Activated naive CD4-positive, alpha-beta T cell treated with anti-CD3 and anti-CD28 coated beads, Interleukin-2, amount 10 ng/mL, durations not matched to agents 7 days and 5 days (primary cell): Measurements from ENCODE around the gene SIGMAR1.

Source experiments
- CTCF ChIA-PET: fragments of 350-600 bp; sonication (Branson Sonifier 250); formaldehyde crosslinking; loops from one replicate; lab custom pipeline; 2021; ENCODE audit warnings: antibody characterized with exemption; lab: Charles Lee
- DNase-seq: peaks from one replicate; pipeline ENCODE4 v3.0.0-alpha.2; 2020
- H3K27ac Mint-ChIP-seq: one replicate; pipeline ENCODE4 v1.8.0; 2021; ENCODE audit warnings: mild to moderate bottlenecking, moderate library complexity, mixed read lengths
- H3K27me3 Mint-ChIP-seq: one replicate; pipeline ENCODE4 v1.8.0; 2021; ENCODE audit warnings: mild to moderate bottlenecking, mixed read lengths
- H3K36me3 Mint-ChIP-seq: one replicate; pipeline ENCODE4 v1.8.0; 2021; ENCODE audit warnings: mixed read lengths
- H3K4me1 Mint-ChIP-seq: one replicate; pipeline ENCODE4 v1.8.0; 2021; ENCODE audit warnings: mixed read lengths
- H3K4me3 Mint-ChIP-seq: one replicate; pipeline ENCODE4 v1.8.0; 2021; ENCODE audit warnings: mild to moderate bottlenecking, moderate library complexity, mixed read lengths
- H3K9me3 Mint-ChIP-seq: one replicate; pipeline ENCODE4 v1.8.0; 2021; ENCODE audit warnings: mixed read lengths

The SIGMAR1 gene

DNA sequence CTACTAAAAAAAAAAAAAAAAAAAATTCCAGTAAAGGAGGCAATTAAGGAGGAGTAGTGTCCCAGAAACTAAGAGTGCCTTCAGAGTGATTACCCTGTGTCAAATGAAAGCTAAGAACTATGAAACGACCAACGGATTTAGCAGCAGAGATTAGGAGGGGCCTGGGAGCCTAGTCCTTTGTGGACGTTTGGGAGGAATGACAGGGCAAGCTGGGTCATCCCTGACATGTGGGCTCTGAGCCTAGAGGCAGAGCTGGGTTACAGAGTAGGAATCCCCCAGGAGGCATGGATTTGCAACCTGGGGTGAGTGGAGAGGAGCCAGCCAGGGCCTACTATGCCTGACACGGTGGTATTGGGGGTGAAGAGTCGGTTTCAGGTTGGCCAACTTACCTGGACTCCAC lies 4.4 kb downstream of the SIGMAR1 start:
- Mint-ChIP-seq H3K36me3 (peaks cover 12% of the 10 kb centered on the region), H3K27ac (no peak overlapping the region), H3K27me3 (peaks cover 33% of the 10 kb centered on the region), H3K4me1 (peaks cover 46% of the 10 kb centered on the region), H3K9me3 (no peaks in the 10 kb centered on the region), H3K4me3 (no peak overlapping the region)
- CTCF ChIA-PET = interaction anchor here (1.3 to 9.9 kb wide), 9 partner anchors 10 to 131 kb away, joined by 5 to 130 read pairs (median 16); partner anchors contain the start of genes DCTN3, GALT and RPP25L
- DNase-seq = no peak

- Mint-ChIP-seq H3K27ac (no peak overlapping the region), H3K36me3 (peaks cover 5% of the 10 kb centered on the region), H3K27me3 (peaks cover 59% of the 10 kb centered on the region), H3K4me1 (peaks cover 30% of the 10 kb centered on the region), H3K4me3 (no peak overlapping the region), H3K9me3 (no peaks in the 10 kb centered on the region)
- CTCF ChIA-PET = interaction anchor here (5.8 to 9.9 kb wide), 2 partner anchors 9 to 16 kb away, joined by 40 to 130 read pairs; partner anchors contain the start of genes DCTN3 and RPP25L
- DNase-seq = no peak
Measured at GRCh38 chr9:34630402-34631154, 7.0 kb downstream of the SIGMAR1 start.

- Mint-ChIP-seq H3K27me3 (peaks cover 70% of the 10 kb centered on the region), H3K4me3 (peak overlapping the region; percentile 65), H3K4me1 (peaks cover 21% of the 10 kb centered on the region), H3K36me3 (no peaks in the 10 kb centered on the region), H3K27ac (no peak overlapping the region), H3K9me3 (no peaks in the 10 kb centered on the region)
- CTCF ChIA-PET = interaction anchor here (0.7 to 9.9 kb wide), 3 partner anchors 15 to 24 kb away, joined by 3 to 130 read pairs (median 4); partner anchors contain the start of gene RPP25L
- DNase-seq = no peak
Measured at GRCh38 chr9:34629491-34629808, 8.1 kb downstream of the SIGMAR1 start.

DNA sequence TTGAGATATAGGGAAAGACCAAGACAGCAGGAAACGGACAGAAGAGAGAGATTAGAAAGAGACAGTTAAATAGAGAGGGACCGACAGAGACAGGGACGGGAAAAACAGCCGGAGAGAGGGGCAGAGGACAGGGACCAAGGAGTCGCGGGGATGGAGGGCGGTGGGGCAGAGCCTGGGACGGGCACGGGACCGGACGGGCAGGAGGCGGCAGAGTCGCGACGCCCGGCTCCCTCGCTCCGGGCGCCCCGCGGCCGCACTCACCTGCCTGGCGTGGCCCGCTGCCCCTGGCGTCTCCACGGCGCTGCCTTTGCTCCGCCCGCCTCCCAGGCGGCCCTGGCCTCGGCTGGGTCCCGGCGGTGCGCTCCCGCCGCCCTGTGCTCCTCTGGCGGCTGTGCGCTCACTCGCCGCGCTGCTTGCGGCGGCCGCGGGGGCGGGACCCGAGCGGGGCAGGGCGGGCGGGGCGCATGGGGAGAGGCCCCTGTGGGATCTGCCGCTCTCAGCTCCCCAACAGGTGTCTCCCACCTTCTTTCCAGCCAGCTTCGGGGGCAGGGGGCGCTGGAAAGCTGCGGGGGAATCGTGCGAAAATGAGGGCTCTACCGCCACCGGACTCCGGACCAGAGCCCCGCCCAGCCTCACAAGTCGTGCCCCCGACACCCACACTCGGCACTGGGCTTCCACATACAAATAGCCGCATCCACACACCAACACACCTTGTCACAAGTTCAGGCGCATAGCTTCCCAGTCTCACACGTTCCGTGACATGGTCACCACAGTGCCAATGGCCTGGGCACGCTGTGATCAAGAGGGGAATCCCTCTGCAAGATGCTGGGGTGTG lies 8.7 kb downstream of the SIGMAR1 start, which contains the start of gene ARID3C:
ARID3C (minus strand) TSS at position 411 of the 835 bp plus-strand sequence. CDS start 1,052 bp downstream, outside the sequence.
- no peaks in the 10 kb centered on the region for H3K9me3 Mint-ChIP-seq
- peak; percentile 58 for DNase-seq
- peaks cover 76% of the 10 kb centered on the region for H3K27me3 Mint-ChIP-seq
- H3K4me3 Mint-ChIP-seq = peak within 1 kb of the TSS; percentile 65
- no peaks in the 10 kb centered on the region for H3K36me3 Mint-ChIP-seq
- peaks cover 18% of the 10 kb centered on the region for H3K4me1 Mint-ChIP-seq
- no peak within 1 kb of the TSS for H3K27ac Mint-ChIP-seq
- CTCF ChIA-PET = interaction anchor here (1.3 to 9.9 kb wide), 2 partner anchors 14 to 23 kb away, joined by 4 to 130 read pairs; partner anchors contain the start of gene RPP25L

GRCh38 chr9:34627716-34628655 lies 9.6 kb downstream of the SIGMAR1 start:
- no peak for DNase-seq
- CTCF ChIA-PET = no interaction called here
- Mint-ChIP-seq H3K9me3 (no peaks in the 10 kb centered on the region), H3K27me3 (peaks cover 84% of the 10 kb centered on the region), H3K4me3 (peak overlapping the region; percentile 60), H3K27ac (no peak overlapping the region), H3K36me3 (no peaks in the 10 kb centered on the region), H3K4me1 (peaks cover 21% of the 10 kb centered on the region)

GRCh38 chr9:34625186-34625486 lies 12.5 kb downstream of the SIGMAR1 start:
- no peak for DNase-seq
- no peak overlapping the region for H3K27ac Mint-ChIP-seq
- H3K4me1 Mint-ChIP-seq = peaks cover 28% of the 10 kb centered on the region
- peaks cover 96% of the 10 kb centered on the region for H3K27me3 Mint-ChIP-seq
- CTCF ChIA-PET = interaction anchor here (1.1 to 2.4 kb wide), 5 partner anchors 8 to 33 kb away, joined by 3 to 13 read pairs (median 5); partner anchors contain the start of gene SIGMAR1
- H3K4me3 Mint-ChIP-seq = no peak overlapping the region
- no peaks in the 10 kb centered on the region for H3K9me3 Mint-ChIP-seq
- no peaks in the 10 kb centered on the region for H3K36me3 Mint-ChIP-seq

DNA sequence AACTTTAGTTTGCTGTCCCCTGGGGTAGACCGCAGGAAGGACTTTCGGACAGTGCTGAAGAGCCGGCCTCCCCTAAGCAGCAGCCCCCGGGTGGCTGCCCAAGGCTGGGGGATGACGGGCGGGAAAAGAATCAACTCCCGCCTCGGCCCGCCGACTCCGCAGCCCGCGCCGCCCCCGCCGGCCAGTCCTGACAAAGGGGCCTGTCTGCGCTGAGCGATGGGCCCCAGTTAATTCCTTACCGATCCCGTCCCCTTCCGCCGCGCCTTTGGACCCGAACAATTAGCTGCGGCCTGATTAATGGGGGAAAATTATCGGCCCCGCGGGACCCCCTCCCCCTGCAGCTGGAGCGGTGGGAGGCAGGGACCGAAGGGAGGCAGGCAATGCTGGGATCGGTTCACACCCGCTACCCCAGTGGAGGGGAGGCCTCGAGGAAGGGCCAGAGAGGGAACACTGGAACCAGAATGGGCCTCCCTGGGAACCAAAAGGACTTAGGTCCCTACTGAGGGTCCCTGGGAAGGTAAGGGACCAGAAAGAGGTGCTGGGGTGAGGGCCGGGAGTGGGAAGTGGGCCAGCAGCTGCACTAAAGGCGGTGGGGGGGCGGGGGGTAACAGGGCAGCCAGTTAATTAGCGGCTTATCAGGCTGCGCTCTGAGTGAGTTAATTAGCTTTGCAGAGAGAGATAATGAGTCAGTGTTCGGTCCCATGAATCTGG lies 13.0 kb downstream of the SIGMAR1 start:
- no peak overlapping the region for H3K4me3 Mint-ChIP-seq
- H3K36me3 Mint-ChIP-seq = no peaks in the 10 kb centered on the region
- peaks cover 91% of the 10 kb centered on the region for H3K27me3 Mint-ChIP-seq
- H3K4me1 Mint-ChIP-seq = peaks cover 31% of the 10 kb centered on the region
- no peaks in the 10 kb centered on the region for H3K9me3 Mint-ChIP-seq
- DNase-seq = no peak
- CTCF ChIA-PET = interaction anchor here (1.1 to 2.4 kb wide), 3 partner anchors 10 to 13 kb away, joined by 3 to 13 read pairs (median 7); partner anchors contain the start of gene SIGMAR1
- H3K27ac Mint-ChIP-seq = no peak overlapping the region

DNA sequence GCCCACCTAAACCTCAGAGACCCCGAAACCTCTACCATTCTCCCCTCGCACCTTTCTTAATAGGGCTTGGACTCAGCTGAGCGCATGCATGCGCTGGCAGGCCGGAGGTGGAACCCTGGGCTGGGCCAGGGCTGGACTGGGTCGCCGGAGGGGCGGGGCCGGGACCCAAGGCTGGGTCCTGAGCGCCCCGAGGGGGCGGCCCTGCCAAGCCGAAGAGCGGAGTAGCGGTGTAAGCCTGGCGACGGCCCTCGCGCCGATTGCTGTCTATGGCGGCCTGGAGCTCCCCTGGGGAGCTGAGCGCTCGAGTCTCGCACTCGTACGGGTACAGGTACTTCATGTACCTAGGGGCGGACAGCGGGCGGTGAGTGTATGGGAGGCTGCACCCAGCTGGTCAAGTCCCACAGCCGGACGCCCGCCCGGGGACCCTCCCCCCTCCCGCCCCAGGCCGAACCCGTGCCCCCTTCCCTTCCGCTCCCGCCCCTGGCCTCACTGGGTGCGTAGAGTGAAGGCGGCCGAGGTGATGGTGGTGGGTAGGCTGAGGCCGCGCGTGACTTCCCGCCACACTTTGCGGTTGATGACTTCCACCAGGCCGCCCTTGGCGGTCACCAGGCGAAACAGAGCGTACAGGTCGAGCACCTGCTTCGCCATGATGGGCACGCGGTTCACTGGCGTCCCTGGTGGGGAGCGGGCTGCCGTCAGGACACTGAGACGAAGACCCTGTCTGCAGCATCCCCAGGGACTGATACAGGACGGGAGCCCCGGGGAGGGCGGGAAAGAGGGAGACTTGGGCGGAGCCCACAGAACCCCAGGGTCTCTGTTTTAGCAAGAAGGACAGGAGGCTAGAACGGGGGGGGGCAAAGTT lies 14.0 kb downstream of the SIGMAR1 start:
- H3K27me3 Mint-ChIP-seq = peaks cover 80% of the 10 kb centered on the region
- H3K4me1 Mint-ChIP-seq = peaks cover 36% of the 10 kb centered on the region
- no peak overlapping the region for H3K4me3 Mint-ChIP-seq
- no peaks in the 10 kb centered on the region for H3K36me3 Mint-ChIP-seq
- no peaks in the 10 kb centered on the region for H3K9me3 Mint-ChIP-seq
- peak; percentile 29 for DNase-seq
- H3K27ac Mint-ChIP-seq = no peak overlapping the region
- CTCF ChIA-PET = interaction anchor here (0.7 to 4.1 kb wide), 3 partner anchors 9 to 32 kb away, joined by 4 to 40 read pairs (median 5); no protein-coding TSS in a partner anchor

DNA sequence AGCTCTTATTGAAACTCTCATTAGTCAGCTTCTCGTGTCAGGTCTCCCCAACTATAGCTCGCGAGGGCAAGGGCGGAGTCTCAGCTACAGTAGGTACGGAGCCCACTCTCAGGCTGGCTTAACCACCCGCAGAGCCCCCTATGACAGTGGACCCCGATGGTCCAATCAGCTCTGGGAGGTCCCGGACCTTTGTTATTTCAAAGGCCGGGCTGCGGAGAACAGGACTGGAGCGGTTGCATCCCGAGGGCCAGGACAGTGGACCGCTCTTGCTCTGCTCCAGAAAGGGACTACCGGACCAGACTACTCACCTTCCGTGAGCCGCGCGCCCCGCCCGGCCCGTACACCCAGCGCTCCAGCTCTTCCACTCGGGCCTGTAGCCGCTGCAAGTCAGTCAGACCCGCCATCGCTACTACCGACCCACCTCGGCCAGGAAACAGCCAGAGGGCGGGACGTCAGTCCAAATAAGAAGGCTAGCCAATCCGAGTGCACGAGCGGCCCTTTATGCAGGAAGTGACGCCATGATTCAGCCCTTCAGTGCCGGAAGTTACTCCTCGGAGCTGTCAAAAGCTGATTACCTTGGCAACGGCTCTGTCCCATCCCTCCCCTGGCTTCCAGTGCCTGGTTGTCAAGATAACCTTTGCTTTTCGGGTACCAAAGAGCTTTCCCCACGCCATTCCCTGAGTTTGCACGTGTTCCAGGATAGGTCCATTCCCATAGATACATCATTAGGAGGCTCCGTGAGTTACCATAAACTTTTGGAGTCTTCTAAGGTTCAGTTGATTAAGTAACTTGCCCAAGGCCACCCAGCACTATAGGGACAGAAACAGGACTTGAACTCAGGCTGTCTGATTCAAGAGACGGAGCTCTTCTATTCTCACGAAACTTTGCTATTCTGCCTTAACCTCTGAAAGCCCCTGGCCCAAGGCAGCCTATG lies 17.3 kb downstream of the SIGMAR1 start, which contains the start of gene DCTN3:
DCTN3 (minus strand) TSS at position 435 of the 934 bp plus-strand sequence; CDS start at position 404, 31 bp downstream.
- peak within 1 kb of the TSS; percentile 85 for H3K4me3 Mint-ChIP-seq
- peak; percentile 97 for DNase-seq
- peaks cover 17% of the 10 kb centered on the region for H3K36me3 Mint-ChIP-seq
- H3K27me3 Mint-ChIP-seq = peaks cover 48% of the 10 kb centered on the region
- H3K9me3 Mint-ChIP-seq = no peaks in the 10 kb centered on the region
- H3K4me1 Mint-ChIP-seq = peaks cover 32% of the 10 kb centered on the region
- CTCF ChIA-PET = interaction anchor here (0.8 to 4.1 kb wide), 9 partner anchors 11 to 119 kb away, joined by 3 to 40 read pairs (median 4); partner anchors contain the start of genes GALT and SIGMAR1
- peak within 1 kb of the TSS; percentile 76 for H3K27ac Mint-ChIP-seq

- peaks cover 34% of the 10 kb centered on the region for H3K36me3 Mint-ChIP-seq
- CTCF ChIA-PET = interaction anchor here (1.0 to 8.5 kb wide), 4 partner anchors 12 to 87 kb away, joined by 3 to 130 read pairs (median 4); partner anchors contain the start of gene SIGMAR1
- H3K27me3 Mint-ChIP-seq = no peaks in the 10 kb centered on the region
- no peak overlapping the region for H3K4me3 Mint-ChIP-seq
- peaks cover 41% of the 10 kb centered on the region for H3K4me1 Mint-ChIP-seq
- no peak for DNase-seq
- no peaks in the 10 kb centered on the region for H3K9me3 Mint-ChIP-seq
- H3K27ac Mint-ChIP-seq = no peak overlapping the region
Measured at GRCh38 chr9:34615132-34615531, 22.5 kb downstream of the SIGMAR1 start.

DNA sequence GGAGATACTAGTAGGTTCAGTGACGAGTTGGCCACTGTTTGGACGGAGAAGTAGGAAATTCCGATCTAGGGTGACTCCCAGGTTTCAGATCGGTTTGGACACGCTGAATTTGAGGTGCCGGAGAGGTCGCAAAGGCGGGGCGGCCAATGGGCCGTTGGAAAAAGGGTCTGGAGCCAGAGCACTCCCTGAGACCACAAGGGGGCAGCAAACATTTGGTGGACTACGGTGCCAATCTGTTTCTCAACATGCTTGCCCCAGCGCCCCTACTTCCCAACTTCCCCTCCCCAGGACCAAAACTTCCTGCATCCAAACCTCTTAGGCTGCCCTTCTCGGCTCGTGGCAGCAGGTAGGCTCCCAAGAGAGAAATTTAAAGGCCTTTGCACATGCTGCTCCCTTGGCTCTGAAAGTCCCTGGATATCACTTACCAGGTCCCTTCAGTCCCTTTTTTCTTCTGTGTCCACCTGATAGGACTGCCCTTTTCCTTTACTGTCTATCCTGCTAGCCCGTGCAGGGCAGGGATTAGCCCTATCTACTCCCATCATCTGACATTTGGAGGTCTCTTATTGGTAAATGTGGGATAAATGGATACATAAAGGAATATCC lies 24.7 kb downstream of the SIGMAR1 start:
- CTCF ChIA-PET = interaction anchor here (0.7 to 8.5 kb wide), 9 partner anchors 9 to 160 kb away, joined by 3 to 130 read pairs (median 3); partner anchors contain the start of genes GALT and SIGMAR1
- no peaks in the 10 kb centered on the region for H3K9me3 Mint-ChIP-seq
- peaks cover 31% of the 10 kb centered on the region for H3K36me3 Mint-ChIP-seq
- H3K4me1 Mint-ChIP-seq = peaks cover 26% of the 10 kb centered on the region
- H3K4me3 Mint-ChIP-seq = peak overlapping the region; percentile 91
- peak overlapping the region; percentile 89 for H3K27ac Mint-ChIP-seq
- H3K27me3 Mint-ChIP-seq = no peaks in the 10 kb centered on the region
- DNase-seq = peak; percentile 78
